Measurements from ENCODE around the gene IFI27L1. TPM values are rescaled to one million over a fixed set of nuclear protein-coding genes. Genes with fewer than 3 reads are reported as not detected.

The IFI27L1 gene
- total RNA-seq, 6 donors from 2014 or later = 8.0 to 19.8 (median 15.2) TPM

GRCh38 chr14:94054401-94054800 lies 26.7 kb upstream of the IFI27L1 start:
- ATAC-seq (ENCODE audit: low FRiP score in 2 of 2) (no peak), DNase-seq (no peak)
- peaks cover under 1 to 14% (median 6%) of the 10 kb centered on the region in 4 donors for H3K4me1 ChIP-seq
- H3K27me3 ChIP-seq = no peaks in the 10 kb centered on the region
- no peak overlapping the region for H3K4me3 ChIP-seq
- H3K36me3 ChIP-seq = peaks cover 50 to 99% (median 92%) of the 10 kb centered on the region in 4 donors
- WGBS, 2 donors = 94 to 100% methylated on average over 1 of the region's 1 CpG
- TF ChIP-seq POLR2A (IDR thresholded peaks at IDR 0.05) (no peak), EP300 (IDR thresholded peaks at IDR 0.05) (no peak), CTCF (IDR thresholded peaks at IDR 0.05) (no peak), POLR2AphosphoS5 (IDR thresholded peaks at IDR 0.05) (no peak)
- H3K9me3 ChIP-seq = no peaks in the 10 kb centered on the region
- H3K27ac ChIP-seq = no peak overlapping the region

- no peaks in the 10 kb centered on the region for H3K9me3 ChIP-seq
- ATAC-seq (ENCODE audit: low FRiP score in 2 of 2) (no peak), DNase-seq (no peak)
- no peak overlapping the region for H3K27ac ChIP-seq
- peaks cover 46 to 99% (median 92%) of the 10 kb centered on the region in 4 donors for H3K36me3 ChIP-seq
- H3K4me1 ChIP-seq = peaks cover 0 to 14% (median 5%) of the 10 kb centered on the region in 4 donors
- TF ChIP-seq POLR2AphosphoS5 (IDR thresholded peaks at IDR 0.05) (no peak), POLR2A (IDR thresholded peaks at IDR 0.05) (no peak), CTCF (IDR thresholded peaks at IDR 0.05) (no peak), EP300 (IDR thresholded peaks at IDR 0.05) (no peak)
- 95 to 97% methylated on average over 7 of the region's 7 CpGs for WGBS, 2 donors
- no peaks in the 10 kb centered on the region for H3K27me3 ChIP-seq
- H3K4me3 ChIP-seq = no peak overlapping the region
These were observed 26.2 kb upstream of the IFI27L1 start for GRCh38 chr14:94054936-94055335.

- H3K27ac ChIP-seq = no peak overlapping the region
- H3K4me1 ChIP-seq = peaks cover 0 to 14% (median 2%) of the 10 kb centered on the region in 4 donors
- peaks cover 43 to 99% (median 91%) of the 10 kb centered on the region in 4 donors for H3K36me3 ChIP-seq
- H3K9me3 ChIP-seq = no peaks in the 10 kb centered on the region
- ATAC-seq (ENCODE audit: low FRiP score in 2 of 2) (no peak), DNase-seq (no peak)
- H3K4me3 ChIP-seq = no peak overlapping the region
- 84 to 85% methylated on average over 6 of the region's 6 CpGs for WGBS, 2 donors
- TF ChIP-seq CTCF (IDR thresholded peaks at IDR 0.05) (no peak), POLR2AphosphoS5 (IDR thresholded peaks at IDR 0.05) (no peak), EP300 (IDR thresholded peaks at IDR 0.05) (no peak), POLR2A (IDR thresholded peaks at IDR 0.05) (no peak)
- no peaks in the 10 kb centered on the region for H3K27me3 ChIP-seq
These were observed 24.4 kb upstream of the IFI27L1 start for GRCh38 chr14:94056579-94057308.

GRCh38 chr14:94058128-94058673 lies 22.9 kb upstream of the IFI27L1 start:
- H3K36me3 ChIP-seq = peaks cover 45 to 97% (median 82%) of the 10 kb centered on the region in 4 donors
- TF ChIP-seq POLR2A (IDR thresholded peaks at IDR 0.05) (no peak), CTCF (IDR thresholded peaks at IDR 0.05) (no peak), EP300 (IDR thresholded peaks at IDR 0.05) (no peak), POLR2AphosphoS5 (IDR thresholded peaks at IDR 0.05) (no peak)
- 78 to 84% methylated on average over 1 of the region's 1 CpG for WGBS, 2 donors
- no peak overlapping the region for H3K27ac ChIP-seq
- peaks cover 5 to 14% (median 8%) of the 10 kb centered on the region in 4 donors for H3K4me1 ChIP-seq
- no peaks in the 10 kb centered on the region for H3K27me3 ChIP-seq
- no peak for ATAC-seq (ENCODE audit: low FRiP score in 2 of 2)
- no peak for DNase-seq
- no peak overlapping the region for H3K4me3 ChIP-seq
- no peaks in the 10 kb centered on the region for H3K9me3 ChIP-seq

All from upper lobe of left lung (tissue), 6 donors.